ENCODE data around the gene NGFR.

GRCh38 chr17:49489348-49489747 is 5.7 kb upstream of the NGFR start:
- TF ChIP-seq POLR2AphosphoS5 (IDR thresholded peaks at IDR 0.05) (no peak), POLR2A (IDR thresholded peaks at IDR 0.05) (no peak)

Data from gastroesophageal sphincter (tissue), 2 donors.